Measurements from ENCODE around the gene NODAL.

NODAL gene

GRCh38 chr10:70404036-70404786 is 37.3 kb downstream of the NODAL start, which contains the start of gene EIF4EBP2:
TSS of gene EIF4EBP2 (plus strand) at chr10:70404145. CDS start at chr10:70404402, 257 bp downstream.
- H3K9ac ChIP-seq (ENCODE audit: low read length) = peak within 1 kb of the TSS; percentile 94
- peak; percentile 95 for DNase-seq
- H3K79me1 ChIP-seq (replicated peaks; ENCODE audit: low read length, poor library complexity, severe bottlenecking) = no peaks in the 10 kb centered on the region
- H3K27ac ChIP-seq (ENCODE audit: low read length, poor library complexity, severe bottlenecking) = peak within 1 kb of the TSS; percentile 50
- peak within 1 kb of the TSS; percentile 77 for H4K8ac ChIP-seq (ENCODE audit: low read length)
- H3K9me3 ChIP-seq (ENCODE audit: control insufficient read depth, low read length) = no peaks in the 10 kb centered on the region
- under 1% methylated on average over 72 of the region's 103 CpGs for WGBS
- H2BK12ac ChIP-seq (ENCODE audit: low read length in 2 of 2) = peak within 1 kb of the TSS; percentile 2 to 6
- no peaks in the 10 kb centered on the region for H3K27me3 ChIP-seq (ENCODE audit: control insufficient read depth in 1 of 2, insufficient read depth in 1 of 2, low read length in 2 of 2)
- peak within 1 kb of the TSS; percentile 86 to 99 for H3K23ac ChIP-seq (ENCODE audit: low read length in 2 of 2)
- peak within 1 kb of the TSS; percentile 97 for H4K91ac ChIP-seq (ENCODE audit: low read length)
- H2BK5ac ChIP-seq (ENCODE audit: low read depth, low read length, poor library complexity, severe bottlenecking) = no peak within 1 kb of the TSS
- peak within 1 kb of the TSS; percentile 77 for H3K4me2 ChIP-seq (ENCODE audit: low read length, poor library complexity, severe bottlenecking)
- H3K4me3 ChIP-seq (ENCODE audit: insufficient read depth in 1 of 2, low read depth in 1 of 2, low read length in 2 of 2) = peak within 1 kb of the TSS; percentile 90 to 97
- peaks cover 7% of the 10 kb centered on the region for H3K4me1 ChIP-seq (ENCODE audit: control insufficient read depth, insufficient read depth, low read depth, low read length)
- H3K14ac ChIP-seq (ENCODE audit: low read length in 2 of 2) = peak within 1 kb of the TSS in 1 of 2 experiments; percentile 89
- H3K18ac ChIP-seq (ENCODE audit: low read depth in 1 of 2, low read length in 2 of 2) = peak within 1 kb of the TSS; percentile 85 to 99
- peaks cover 0 to 4% of the 10 kb centered on the region in 2 experiments for H3K36me3 ChIP-seq (ENCODE audit: control insufficient read depth in 1 of 2, insufficient read depth in 2 of 2, low read depth in 1 of 2, low read length in 2 of 2)
- no peak within 1 kb of the TSS for H2AK5ac ChIP-seq (ENCODE audit: low read length, severe bottlenecking)
- H3K4ac ChIP-seq (ENCODE audit: low read depth in 1 of 2, low read length in 2 of 2) = peak within 1 kb of the TSS; percentile 68 to 87
- peak within 1 kb of the TSS; percentile 94 for H2BK15ac ChIP-seq (ENCODE audit: low read depth, poor library complexity, severe bottlenecking)
- H2BK120ac ChIP-seq (ENCODE audit: low read depth, low read length) = peak within 1 kb of the TSS; percentile 94
- H2AFZ ChIP-seq (ENCODE audit: low read depth, low read length) = no peak within 1 kb of the TSS

GRCh38 chr10:70403483-70404035 is 37.9 kb downstream of the NODAL start:
- no peak for DNase-seq

GRCh38 chr10:70399177-70399576 is 42.3 kb downstream of the NODAL start:
- H3K36me3 ChIP-seq (ENCODE audit: control insufficient read depth in 1 of 2, insufficient read depth in 2 of 2, low read depth in 1 of 2, low read length in 2 of 2) = no peaks in the 10 kb centered on the region
- H3K4ac ChIP-seq (ENCODE audit: low read depth in 1 of 2, low read length in 2 of 2) = no peak overlapping the region
- WGBS = 100% methylated on average over 2 of the region's 3 CpGs
- H3K14ac ChIP-seq (ENCODE audit: low read length in 2 of 2) = no peak overlapping the region
- no peak overlapping the region for H2BK12ac ChIP-seq (ENCODE audit: low read length in 2 of 2)
- H3K79me1 ChIP-seq (replicated peaks; ENCODE audit: low read length, poor library complexity, severe bottlenecking) = no peaks in the 10 kb centered on the region
- DNase-seq = no peak
- no peak overlapping the region for H2BK120ac ChIP-seq (ENCODE audit: low read depth, low read length)
- H3K4me3 ChIP-seq (ENCODE audit: insufficient read depth in 1 of 2, low read depth in 1 of 2, low read length in 2 of 2) = no peak overlapping the region
- H2BK5ac ChIP-seq (ENCODE audit: low read depth, low read length, poor library complexity, severe bottlenecking) = no peak overlapping the region
- no peak overlapping the region for H3K9ac ChIP-seq (ENCODE audit: low read length)
- H3K4me2 ChIP-seq (ENCODE audit: low read length, poor library complexity, severe bottlenecking) = no peak overlapping the region
- no peak overlapping the region for H2BK15ac ChIP-seq (ENCODE audit: low read depth, poor library complexity, severe bottlenecking)
- H4K91ac ChIP-seq (ENCODE audit: low read length) = no peak overlapping the region
- H2AK5ac ChIP-seq (ENCODE audit: low read length, severe bottlenecking) = no peak overlapping the region
- H3K27me3 ChIP-seq (ENCODE audit: control insufficient read depth in 1 of 2, insufficient read depth in 1 of 2, low read length in 2 of 2) = peaks cover 10 to 15% of the 10 kb centered on the region in 2 experiments
- H3K23ac ChIP-seq (ENCODE audit: low read length in 2 of 2) = no peak overlapping the region
- H3K27ac ChIP-seq (ENCODE audit: low read length, poor library complexity, severe bottlenecking) = no peak overlapping the region
- no peak overlapping the region for H2AFZ ChIP-seq (ENCODE audit: low read depth, low read length)
- no peaks in the 10 kb centered on the region for H3K4me1 ChIP-seq (ENCODE audit: control insufficient read depth, insufficient read depth, low read depth, low read length)
- no peak overlapping the region for H3K18ac ChIP-seq (ENCODE audit: low read depth in 1 of 2, low read length in 2 of 2)
- H4K8ac ChIP-seq (ENCODE audit: low read length) = no peak overlapping the region
- no peaks in the 10 kb centered on the region for H3K9me3 ChIP-seq (ENCODE audit: control insufficient read depth, low read length)

More at GRCh38 chr10:70403483-70404035, 37.9 kb downstream of the NODAL start:
- no peak overlapping the region for H2AFZ ChIP-seq (ENCODE audit: low read depth, low read length)
- H3K27ac ChIP-seq (ENCODE audit: low read length, poor library complexity, severe bottlenecking) = no peak overlapping the region
- H3K4me1 ChIP-seq (ENCODE audit: control insufficient read depth, insufficient read depth, low read depth, low read length) = peaks cover 7% of the 10 kb centered on the region
- no peak overlapping the region for H2BK120ac ChIP-seq (ENCODE audit: low read depth, low read length)
- no peak overlapping the region for H3K23ac ChIP-seq (ENCODE audit: low read length in 2 of 2)
- H3K4me3 ChIP-seq (ENCODE audit: insufficient read depth in 1 of 2, low read depth in 1 of 2, low read length in 2 of 2) = peak overlapping the region in 1 of 2 experiments; percentile 90
- H3K18ac ChIP-seq (ENCODE audit: low read depth in 1 of 2, low read length in 2 of 2) = no peak overlapping the region
- H2BK12ac ChIP-seq (ENCODE audit: low read length in 2 of 2) = no peak overlapping the region
- 20% methylated on average over 11 of the region's 12 CpGs for WGBS
- H3K36me3 ChIP-seq (ENCODE audit: control insufficient read depth in 1 of 2, insufficient read depth in 2 of 2, low read depth in 1 of 2, low read length in 2 of 2) = peaks cover 0 to 3% of the 10 kb centered on the region in 2 experiments
- no peak overlapping the region for H3K14ac ChIP-seq (ENCODE audit: low read length in 2 of 2)
- no peaks in the 10 kb centered on the region for H3K9me3 ChIP-seq (ENCODE audit: control insufficient read depth, low read length)
- H3K27me3 ChIP-seq (ENCODE audit: control insufficient read depth in 1 of 2, insufficient read depth in 1 of 2, low read length in 2 of 2) = peaks cover 0 to 5% of the 10 kb centered on the region in 2 experiments
- no peak overlapping the region for H3K4ac ChIP-seq (ENCODE audit: low read depth in 1 of 2, low read length in 2 of 2)
- H3K4me2 ChIP-seq (ENCODE audit: low read length, poor library complexity, severe bottlenecking) = peak overlapping the region; percentile 77
- H4K91ac ChIP-seq (ENCODE audit: low read length) = no peak overlapping the region
- H2BK5ac ChIP-seq (ENCODE audit: low read depth, low read length, poor library complexity, severe bottlenecking) = no peak overlapping the region
- peak overlapping the region; percentile 94 for H3K9ac ChIP-seq (ENCODE audit: low read length)
- no peak overlapping the region for H2BK15ac ChIP-seq (ENCODE audit: low read depth, poor library complexity, severe bottlenecking)
- no peak overlapping the region for H4K8ac ChIP-seq (ENCODE audit: low read length)
- no peak overlapping the region for H2AK5ac ChIP-seq (ENCODE audit: low read length, severe bottlenecking)
- H3K79me1 ChIP-seq (replicated peaks; ENCODE audit: low read length, poor library complexity, severe bottlenecking) = no peaks in the 10 kb centered on the region

DNA sequence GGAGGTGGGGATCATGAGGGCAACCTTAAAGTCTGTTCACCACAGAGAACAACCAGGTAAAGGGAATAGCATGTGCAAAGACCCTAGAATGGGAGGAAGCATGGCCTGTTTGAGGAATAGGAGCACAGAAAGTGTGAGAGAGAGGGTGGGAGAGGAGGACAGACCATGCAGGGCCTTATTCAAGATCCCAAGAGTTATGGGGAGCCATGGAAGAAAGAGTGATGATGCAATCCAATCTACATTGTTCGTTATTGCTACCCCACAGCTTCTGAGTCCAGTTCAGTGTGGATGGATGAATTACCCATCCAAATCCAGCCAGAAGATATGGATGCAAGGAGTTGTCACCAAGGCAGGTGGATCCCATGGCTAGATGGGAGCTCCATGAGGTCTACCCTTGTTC is 45.3 kb downstream of the NODAL start:
- H3K18ac ChIP-seq (ENCODE audit: low read depth in 1 of 2, low read length in 2 of 2) = no peak overlapping the region

More for the DNA sequence above, 45.3 kb downstream of the NODAL start:
- no peak overlapping the region for H3K9ac ChIP-seq (ENCODE audit: low read length)
- H3K14ac ChIP-seq (ENCODE audit: low read length in 2 of 2) = no peak overlapping the region
- no peak overlapping the region for H2AK5ac ChIP-seq (ENCODE audit: low read length, severe bottlenecking)
- H4K8ac ChIP-seq (ENCODE audit: low read length) = no peak overlapping the region
- 86% methylated on average over 1 of the region's 1 CpG for WGBS
- H3K27ac ChIP-seq (ENCODE audit: low read length, poor library complexity, severe bottlenecking) = no peak overlapping the region
- H3K79me1 ChIP-seq (replicated peaks; ENCODE audit: low read length, poor library complexity, severe bottlenecking) = no peaks in the 10 kb centered on the region
- H2BK5ac ChIP-seq (ENCODE audit: low read depth, low read length, poor library complexity, severe bottlenecking) = no peak overlapping the region
- no peak overlapping the region for H2BK12ac ChIP-seq (ENCODE audit: low read length in 2 of 2)
- H3K4me3 ChIP-seq (ENCODE audit: insufficient read depth in 1 of 2, low read depth in 1 of 2, low read length in 2 of 2) = no peak overlapping the region
- DNase-seq = no peak
- H2AFZ ChIP-seq (ENCODE audit: low read depth, low read length) = no peak overlapping the region
- no peak overlapping the region for H3K4me2 ChIP-seq (ENCODE audit: low read length, poor library complexity, severe bottlenecking)
- no peaks in the 10 kb centered on the region for H3K36me3 ChIP-seq (ENCODE audit: control insufficient read depth in 1 of 2, insufficient read depth in 2 of 2, low read depth in 1 of 2, low read length in 2 of 2)
- no peaks in the 10 kb centered on the region for H3K4me1 ChIP-seq (ENCODE audit: control insufficient read depth, insufficient read depth, low read depth, low read length)
- no peak overlapping the region for H2BK15ac ChIP-seq (ENCODE audit: low read depth, poor library complexity, severe bottlenecking)
- H2BK120ac ChIP-seq (ENCODE audit: low read depth, low read length) = no peak overlapping the region
- peaks cover 17 to 23% of the 10 kb centered on the region in 2 experiments for H3K27me3 ChIP-seq (ENCODE audit: control insufficient read depth in 1 of 2, insufficient read depth in 1 of 2, low read length in 2 of 2)
- H4K91ac ChIP-seq (ENCODE audit: low read length) = no peak overlapping the region
- no peak overlapping the region for H3K23ac ChIP-seq (ENCODE audit: low read length in 2 of 2)
- no peaks in the 10 kb centered on the region for H3K9me3 ChIP-seq (ENCODE audit: control insufficient read depth, low read length)
- no peak overlapping the region for H3K4ac ChIP-seq (ENCODE audit: low read depth in 1 of 2, low read length in 2 of 2)

All from mesenchymal stem cell (in vitro differentiated cells and primary cell).